CD14-positive monocyte (primary cell): Measurements from ENCODE around the gene MOB3A. TPM values are rescaled to one million over a fixed set of nuclear protein-coding genes. Genes with fewer than 3 reads are reported as not detected.
A peak's percentile ranks its signal among the peaks of the same experiment; 100 is the strongest.

ENCODE experiments used
- DNase-seq, 3 donors: peaks; one replicate each; pipeline ENCODE4 v3.0.0-alpha.2; 2011 to 2022
- H2AFZ ChIP-seq: 2 replicates; pipeline ENCODE4 v1.6.0; 2012; ENCODE audit warnings: mild to moderate bottlenecking, low read depth, low read length, inconsistent platforms; ENCODE audit not compliant: insufficient read depth, poor library complexity, severe bottlenecking
- H3K27ac ChIP-seq, 2 donors: 1 replicate in 1 of 2; 2 replicates in 1 of 2; pipeline ENCODE4 v1.5.1; 2012 to 2013; ENCODE audit warnings: low read length in 2 of 2, control low read depth in 1 of 2, inconsistent platforms in 1 of 2, low read depth in 1 of 2, mild to moderate bottlenecking in 1 of 2
- H3K27me3 ChIP-seq, 2 donors: one replicate each; pipeline versions ENCODE4 v1.6.0 to v1.6.1; 2011 to 2013; ENCODE audit warnings: low read length in 2 of 2; ENCODE audit not compliant: control insufficient read depth in 2 of 2, insufficient read depth in 2 of 2
- H3K36me3 ChIP-seq, 2 donors: replicated peaks in 1 of 2; 1 replicate in 1 of 2; 2 replicates in 1 of 2; pipeline versions ENCODE4 v1.5.1 to v1.6.1; 2012 to 2013; ENCODE audit warnings: low read length in 2 of 2, control low read depth in 1 of 2, inconsistent platforms in 1 of 2, mild to moderate bottlenecking in 1 of 2; ENCODE audit not compliant: insufficient read depth in 2 of 2, control insufficient read depth in 1 of 2
- H3K4me1 ChIP-seq, 2 donors: 1 replicate in 1 of 2; 2 replicates in 1 of 2; pipeline versions ENCODE4 v1.5.1 to v1.6.1; 2012 to 2013; ENCODE audit warnings: low read length in 2 of 2, control low read depth in 1 of 2, inconsistent platforms in 1 of 2, mild to moderate bottlenecking in 1 of 2, moderate library complexity in 1 of 2; ENCODE audit not compliant: insufficient read depth in 2 of 2, control insufficient read depth in 1 of 2
- H3K4me2 ChIP-seq: replicated peaks from 2 replicates; pipeline ENCODE3; 2012; ENCODE audit warnings: low read length, moderate library complexity, mild to moderate bottlenecking; ENCODE audit not compliant: poor library complexity, severe bottlenecking; ENCODE audit errors: extremely low read depth
- H3K4me3 ChIP-seq, 3 experiments: fragments of 200-600 bp in 1 of 3; sonication (generic) in 1 of 3; replicated peaks in 1 of 3; 1 replicate in 2 of 3; 2 replicates in 1 of 3; pipeline ENCODE4 v1.5.1; 2011 to 2013; ENCODE audit warnings: low read length in 3 of 3, mild to moderate bottlenecking in 3 of 3, control low read depth in 2 of 3, low read depth in 2 of 3, inconsistent platforms in 1 of 3, moderate library complexity in 1 of 3
- H3K79me2 ChIP-seq: 2 replicates; pipeline ENCODE4 v1.6.0; 2012; ENCODE audit warnings: mild to moderate bottlenecking, control low read depth, inconsistent platforms, low read length, moderate library complexity; ENCODE audit not compliant: insufficient read depth
- H3K9ac ChIP-seq: 2 replicates; pipeline ENCODE4 v1.6.0; 2017; ENCODE audit warnings: low read length, mild to moderate bottlenecking; ENCODE audit not compliant: insufficient read depth, poor library complexity, severe bottlenecking
- H3K9me3 ChIP-seq, 2 donors: replicated peaks in 1 of 2; 1 replicate in 1 of 2; 2 replicates in 1 of 2; pipeline versions ENCODE4 v1.5.1 to v1.6.1; 2012 to 2013; ENCODE audit warnings: low read length in 2 of 2, control low read depth in 1 of 2; ENCODE audit not compliant: control insufficient read depth in 1 of 2, insufficient read depth in 1 of 2
- H4K20me1 ChIP-seq: 2 replicates; pipeline ENCODE4 v1.6.0; 2012; ENCODE audit warnings: mild to moderate bottlenecking, low read length, control low read depth, moderate library complexity; ENCODE audit not compliant: insufficient read depth
- H3K27ac Mint-ChIP-seq, 7 donors: one replicate each; pipeline ENCODE4 v1.8.0; 2020; ENCODE audit warnings: mild to moderate bottlenecking in 7 of 7, mixed read lengths in 7 of 7, moderate library complexity in 6 of 7, inconsistent platforms in 2 of 7
- H3K27me3 Mint-ChIP-seq, 3 donors: one replicate each; pipeline ENCODE4 v1.8.0; 2021 to 2022; ENCODE audit warnings: low read depth in 3 of 3, mild to moderate bottlenecking in 3 of 3, mixed read lengths in 3 of 3, moderate library complexity in 3 of 3, inconsistent platforms in 1 of 3
- H3K36me3 Mint-ChIP-seq, 2 donors: one replicate each; pipeline ENCODE4 v1.8.0; 2020; ENCODE audit warnings: mixed read lengths in 2 of 2, inconsistent platforms in 1 of 2, mild to moderate bottlenecking in 1 of 2
- H3K4me1 Mint-ChIP-seq: one replicate; pipeline ENCODE4 v1.8.0; 2020; ENCODE audit warnings: mild to moderate bottlenecking, mixed read lengths
- H3K4me3 Mint-ChIP-seq, 2 donors: one replicate each; pipeline ENCODE4 v1.8.0; 2020; ENCODE audit warnings: mild to moderate bottlenecking in 2 of 2, mixed read lengths in 2 of 2, moderate library complexity in 1 of 2
- H3K9me3 Mint-ChIP-seq, 7 donors: one replicate each; pipeline ENCODE4 v1.8.0; 2020 to 2022; ENCODE audit warnings: mixed read lengths in 7 of 7, mild to moderate bottlenecking in 6 of 7, moderate library complexity in 6 of 7, inconsistent platforms in 2 of 7
- CTCF ChIP-seq: fragments of 200-600 bp; IDR thresholded peaks from one replicate; pipeline ENCODE4 v1.8.0; 2022; ENCODE audit warnings: antibody characterized with exemption, mild to moderate bottlenecking
- WGBS: methylation state at CpG from one replicate; pipeline ENCODE4 v1.1.5; 2013; ENCODE audit warnings: missing lambda C conversion rate; ENCODE audit not compliant: insufficient coverage; 5-methylcytosine and 5-hydroxymethylcytosine counted together
- intact Hi-C, 2 donors: fragments of 100-400 bp; cut with micrococcal nuclease; formaldehyde crosslinking; loops; one replicate each; pipeline versions ENCODE4 v1.15.0 to v1.15.1; 2023
- polyA plus RNA-seq, 3 donors: library from polyadenylated mRNA; depleted of rRNA in 1 of 3; unstranded in 2 of 3; stranded (reverse) in 1 of 3; fragments of 300-500 nt in 2 of 3; fragments of >200 nt in 1 of 3; fragmentation: Illumina TruSeq in 2 of 3; gene quantifications; 1 replicate in 2 of 3; 2 replicates in 1 of 3; pipeline ENCODE4 v1.2.3, GENCODE V29; 2012 to 2021

Gene MOB3A
- polyA plus RNA-seq, 3 donors = 60.5 to 179 (median 96.3) TPM

DNA sequence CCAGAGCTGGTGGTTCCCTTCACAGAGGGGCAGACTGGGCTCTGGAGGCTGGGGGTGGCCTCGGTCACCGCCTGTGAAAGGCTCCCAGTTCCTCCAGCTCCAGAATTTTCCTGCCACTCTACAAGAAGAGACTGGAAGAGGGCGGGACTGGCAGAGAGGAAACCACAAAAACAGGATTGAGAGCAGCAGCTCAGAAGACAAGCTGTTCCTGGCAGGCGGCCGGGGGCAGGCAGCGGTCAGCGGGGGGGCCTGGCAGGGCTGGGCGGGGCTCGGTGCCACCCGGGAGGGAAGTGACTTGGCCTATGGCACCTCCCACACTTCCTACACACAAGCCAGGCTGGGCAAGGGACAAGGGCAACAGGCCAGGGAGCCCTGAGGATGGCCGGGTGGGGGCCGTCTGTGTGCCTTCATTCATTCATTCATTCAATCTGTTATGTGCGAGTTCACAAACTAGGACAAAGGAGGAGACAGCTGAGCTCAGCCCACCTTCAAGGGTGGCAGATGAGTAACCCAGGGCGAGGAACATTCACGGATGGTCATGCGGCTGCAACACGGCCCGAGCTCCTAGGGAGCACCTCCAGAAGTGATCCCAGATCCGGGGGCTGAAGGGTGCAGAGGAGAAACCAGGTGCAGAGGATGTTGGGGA, 63.7 kb downstream of the MOB3A start:
- H2AFZ ChIP-seq = peak overlapping the region; percentile 78
- peak; percentile 74 to 81 (median 78) for DNase-seq
- no peak for TF ChIP-seq CTCF
- H3K27me3 Mint-ChIP-seq = peaks cover 2 to 5% (median 3%) of the 10 kb centered on the region in 3 donors
- H4K20me1 ChIP-seq = no peaks in the 10 kb centered on the region
- 2% methylated on average over 14 of the region's 19 CpGs for WGBS
- peak overlapping the region; percentile 45 to 72 for H3K27ac ChIP-seq
- H3K4me3 ChIP-seq = peak overlapping the region; percentile 20 to 65 (median 28)
- peaks cover 10 to 21% (median 14%) of the 10 kb centered on the region in 7 donors for H3K9me3 Mint-ChIP-seq
- H3K79me2 ChIP-seq = no peaks in the 10 kb centered on the region
- H3K4me1 Mint-ChIP-seq = peaks cover 41% of the 10 kb centered on the region
- peaks cover 39 to 57% of the 10 kb centered on the region in 2 donors for H3K4me1 ChIP-seq
- H3K27me3 ChIP-seq = no peaks in the 10 kb centered on the region
- H3K9ac ChIP-seq = no peak overlapping the region
- peak overlapping the region; percentile 86 to 98 (median 95) for H3K27ac Mint-ChIP-seq
- peaks cover 7 to 16% of the 10 kb centered on the region in 2 donors for H3K9me3 ChIP-seq
- H3K4me2 ChIP-seq = peak overlapping the region; percentile 76
- H3K4me3 Mint-ChIP-seq = peak overlapping the region; percentile 74 to 95
- intact Hi-C loops = loop anchor here in 1 of 2 donors (5.0 kb wide), 1 partner anchor 35 kb away; no protein-coding TSS in a partner anchor
- H3K36me3 ChIP-seq = no peaks in the 10 kb centered on the region
- H3K36me3 Mint-ChIP-seq = no peaks in the 10 kb centered on the region

DNA sequence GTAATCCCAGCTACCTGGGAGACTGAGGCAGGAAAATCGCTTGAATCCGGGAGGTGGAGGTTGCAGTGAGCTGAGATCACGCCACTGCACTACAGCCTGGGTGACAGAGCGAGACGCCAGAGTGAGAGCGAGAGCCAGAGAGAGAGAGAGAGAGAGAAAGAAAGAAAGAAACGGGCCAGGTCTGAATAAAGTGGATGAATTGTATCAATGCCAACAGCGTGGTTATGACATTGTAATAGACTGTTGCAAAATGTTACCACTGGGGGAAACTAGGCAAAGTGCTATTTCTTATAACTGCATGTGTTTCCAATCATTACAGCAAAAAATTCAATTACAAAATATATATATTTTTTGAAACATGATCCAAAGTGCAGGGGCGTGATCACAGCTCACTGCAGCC, 68.8 kb downstream of the MOB3A start:
- DNase-seq = peak in 1 of 3 donors; percentile 35
- H2AFZ ChIP-seq = no peak overlapping the region
- H3K4me2 ChIP-seq = no peak overlapping the region
- H3K27me3 Mint-ChIP-seq = peaks cover 2 to 9% (median 6%) of the 10 kb centered on the region in 3 donors
- H3K27ac ChIP-seq = no peak overlapping the region
- H3K36me3 ChIP-seq = no peaks in the 10 kb centered on the region
- no peak overlapping the region for H3K4me3 Mint-ChIP-seq
- no peak for TF ChIP-seq CTCF
- H3K79me2 ChIP-seq = no peaks in the 10 kb centered on the region
- H4K20me1 ChIP-seq = no peaks in the 10 kb centered on the region
- H3K4me1 ChIP-seq = peaks cover 26 to 36% of the 10 kb centered on the region in 2 donors
- intact Hi-C loops = no loop called here
- no peak overlapping the region for H3K9ac ChIP-seq
- H3K27ac Mint-ChIP-seq = no peak overlapping the region
- peaks cover 0 to 11% (median 9%) of the 10 kb centered on the region in 7 donors for H3K9me3 Mint-ChIP-seq
- WGBS = 37% methylated on average over 7 of the region's 9 CpGs
- H3K4me1 Mint-ChIP-seq = peaks cover 28% of the 10 kb centered on the region
- H3K36me3 Mint-ChIP-seq = peaks cover 1 to 6% of the 10 kb centered on the region in 2 donors
- H3K4me3 ChIP-seq = no peak overlapping the region
- H3K27me3 ChIP-seq = no peaks in the 10 kb centered on the region
- H3K9me3 ChIP-seq = peaks cover 0 to 5% of the 10 kb centered on the region in 2 donors
